NT2/D1 (cell line): Measurements from ENCODE around the gene RGPD8.

ENCODE experiments used
- SUZ12 ChIP-seq: IDR thresholded peaks from 2 replicates; pipeline ENCODE4 v1.6.1; 2011; ENCODE audit not compliant: insufficient read length, insufficient read depth; ENCODE audit errors: extremely low read depth
- YY1 ChIP-seq: IDR thresholded peaks from 2 replicates; pipeline ENCODE4 v1.6.1; 2011; ENCODE audit not compliant: insufficient read length, insufficient read depth
- ZNF274 ChIP-seq: IDR thresholded peaks from 2 replicates; pipeline ENCODE4 v1.6.1; 2011; ENCODE audit warnings: mild to moderate bottlenecking, low read depth, low read length

GRCh38 chr2:112481528-112482233 is 48.2 kb upstream of the RGPD8 start, which contains the start of gene TTL:
- TF ChIP-seq ZNF274 (no peak), YY1 (no peak), SUZ12 (no peak)
